Body of pancreas (tissue), 4 donors: Measurements from ENCODE around the gene MTX3. TPM values are rescaled to one million over a fixed set of nuclear protein-coding genes. Genes with fewer than 3 reads are reported as not detected.

ENCODE experiments used
- ATAC-seq: fragments of 150-250 bp; one replicate; pipeline ENCODE4 v1.9.1; 2016
- DNase-seq, 4 donors: peaks; one replicate each; pipeline ENCODE4 v3.0.0-alpha.2; 2019
- H3K27ac ChIP-seq, 4 donors: fragments of 200-600 bp; sonication (generic); 1 replicate in 3 of 4; 2 replicates in 1 of 4; pipeline versions ENCODE4 v1.5.1 to v1.6.1; 2016 to 2019; ENCODE audit warnings: mild to moderate bottlenecking in 1 of 4, mixed read lengths in 1 of 4, moderate library complexity in 1 of 4
- H3K27me3 ChIP-seq, 2 donors: fragments of 200-600 bp; sonication (generic); one replicate each; pipeline ENCODE4 v1.6.0; 2016; ENCODE audit warnings: mild to moderate bottlenecking in 1 of 2
- H3K36me3 ChIP-seq, 2 donors: fragments of 200-600 bp; sonication (generic); replicated peaks in 1 of 2; 2 replicates each; pipeline ENCODE4 v1.5.1; 2016; ENCODE audit warnings: low read depth in 2 of 2; ENCODE audit not compliant: insufficient read depth in 1 of 2
- H3K4me1 ChIP-seq: fragments of 200-600 bp; sonication (generic); one replicate; pipeline ENCODE4 v1.6.0; 2016
- H3K4me3 ChIP-seq, 2 donors: fragments of 200-600 bp; sonication (generic); 1 replicate in 1 of 2; 2 replicates in 1 of 2; pipeline ENCODE4 v1.5.1; 2016 to 2019
- H3K9me3 ChIP-seq, 3 donors: fragments of 200-600 bp; sonication (generic); 1 replicate in 2 of 3; 2 replicates in 1 of 3; pipeline ENCODE4 v1.5.1; 2016
- POLR2A ChIP-seq, 3 donors: fragments of 450-650 bp; IDR thresholded peaks; one replicate each; pipeline ENCODE4 v1.6.1; 2016; ENCODE audit warnings: antibody characterized with exemption in 3 of 3, mild to moderate bottlenecking in 2 of 3
- WGBS, 2 donors: methylation state at CpG; one replicate each; pipeline ENCODE4 v1.1.5; 2017; 5-methylcytosine and 5-hydroxymethylcytosine counted together
- intact Hi-C: fragments of 100-400 bp; cut with DNase I; formaldehyde crosslinking; loops from one replicate; pipeline ENCODE4 v1.15.1; 2023
- total RNA-seq, 2 donors: library from RNA; depleted of rRNA; stranded (reverse); fragments of >200 nt; gene quantifications; one replicate each; pipeline ENCODE4 v1.1.0, GENCODE V29; 2016
- TF ChIP-seq, protein P1 (sequence below), 7 experiments: fragments of 450-650 bp in 4 of 7; fragments of 200-600 bp in 3 of 7; sonication (generic) in 3 of 7; IDR thresholded peaks; one replicate each; pipeline ENCODE4 v1.5.1; 2016 to 2019; ENCODE audit warnings: antibody characterized with exemption in 7 of 7

Gene MTX3
- total RNA-seq, 2 donors from 2014 or later, result 5.6 to 9.1 TPM

DNA sequence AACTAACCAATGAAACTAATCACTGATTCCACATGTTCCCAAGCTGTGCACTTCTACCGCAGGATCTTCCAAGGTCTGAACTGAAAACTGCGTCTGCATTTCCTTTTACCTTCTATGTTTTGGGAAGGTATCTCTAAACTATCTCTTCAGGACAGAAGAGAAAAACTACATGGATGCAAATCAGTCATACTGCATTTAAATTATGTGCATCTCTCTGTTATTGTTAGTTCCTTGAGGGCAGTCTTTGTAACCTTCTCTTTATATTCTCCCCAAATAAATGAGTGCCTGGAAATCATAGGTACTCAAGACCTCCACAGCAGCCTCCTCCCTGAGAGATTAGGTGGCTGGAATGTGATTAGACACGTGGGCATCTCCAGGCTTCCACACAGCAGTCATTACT, 17.1 kb downstream of the MTX3 start:
- Histone ChIP-seq H3K4me3 (no peak overlapping the region), H3K4me1 (no peaks in the 10 kb centered on the region), H3K36me3 (peaks cover 0 to 2% of the 10 kb centered on the region in 2 donors), H3K27me3 (no peaks in the 10 kb centered on the region), H3K9me3 (no peaks in the 10 kb centered on the region), H3K27ac (no peak overlapping the region)
- DNase-seq (no peak), ATAC-seq (no peak)
- WGBS, 2 donors, result 69 to 72% methylated on average over 3 of the region's 3 CpGs
- TF ChIP-seq, protein P1, sequence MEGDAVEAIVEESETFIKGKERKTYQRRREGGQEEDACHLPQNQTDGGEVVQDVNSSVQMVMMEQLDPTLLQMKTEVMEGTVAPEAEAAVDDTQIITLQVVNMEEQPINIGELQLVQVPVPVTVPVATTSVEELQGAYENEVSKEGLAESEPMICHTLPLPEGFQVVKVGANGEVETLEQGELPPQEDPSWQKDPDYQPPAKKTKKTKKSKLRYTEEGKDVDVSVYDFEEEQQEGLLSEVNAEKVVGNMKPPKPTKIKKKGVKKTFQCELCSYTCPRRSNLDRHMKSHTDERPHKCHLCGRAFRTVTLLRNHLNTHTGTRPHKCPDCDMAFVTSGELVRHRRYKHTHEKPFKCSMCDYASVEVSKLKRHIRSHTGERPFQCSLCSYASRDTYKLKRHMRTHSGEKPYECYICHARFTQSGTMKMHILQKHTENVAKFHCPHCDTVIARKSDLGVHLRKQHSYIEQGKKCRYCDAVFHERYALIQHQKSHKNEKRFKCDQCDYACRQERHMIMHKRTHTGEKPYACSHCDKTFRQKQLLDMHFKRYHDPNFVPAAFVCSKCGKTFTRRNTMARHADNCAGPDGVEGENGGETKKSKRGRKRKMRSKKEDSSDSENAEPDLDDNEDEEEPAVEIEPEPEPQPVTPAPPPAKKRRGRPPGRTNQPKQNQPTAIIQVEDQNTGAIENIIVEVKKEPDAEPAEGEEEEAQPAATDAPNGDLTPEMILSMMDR (IDR thresholded peaks at IDR 0.05), result no peak
- no peak for TF ChIP-seq POLR2A (IDR thresholded peaks at IDR 0.05)
- intact Hi-C loops, result no loop called here

DNA sequence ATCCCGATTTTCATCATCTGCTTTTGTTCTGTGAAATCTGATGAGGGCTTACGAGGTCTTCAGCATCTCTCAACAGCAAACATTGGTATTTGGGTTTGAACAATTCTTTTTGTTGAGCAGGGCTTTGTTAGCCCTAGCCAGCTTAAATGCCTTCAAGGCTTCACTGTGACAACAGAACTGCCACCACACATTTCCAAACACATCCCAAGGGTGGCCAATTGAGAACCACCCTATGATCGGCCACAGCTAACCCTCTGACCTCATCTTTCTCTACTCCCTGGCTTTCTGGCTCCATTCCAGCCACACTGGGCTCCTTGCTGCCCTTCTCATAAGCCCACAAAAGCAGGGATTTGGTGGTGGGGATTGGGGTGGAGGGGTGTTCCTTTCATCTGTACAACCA, 17.6 kb downstream of the MTX3 start:
- peak in 1 of 4 donors; percentile 13 for DNase-seq
- H3K27me3 ChIP-seq, result no peaks in the 10 kb centered on the region
- no peaks in the 10 kb centered on the region for H3K4me1 ChIP-seq
- H3K36me3 ChIP-seq, result peaks cover 0 to 2% of the 10 kb centered on the region in 2 donors
- no peaks in the 10 kb centered on the region for H3K9me3 ChIP-seq
- 43 to 54% methylated on average over 3 of the region's 3 CpGs for WGBS, 2 donors
- H3K4me3 ChIP-seq, result no peak overlapping the region
- no peak for ATAC-seq
- no peak overlapping the region for H3K27ac ChIP-seq
- intact Hi-C loops, result no loop called here
- TF ChIP-seq POLR2A (IDR thresholded peaks at IDR 0.05), result no peak
- TF ChIP-seq, protein P1 (IDR thresholded peaks at IDR 0.05), result no peak

DNA sequence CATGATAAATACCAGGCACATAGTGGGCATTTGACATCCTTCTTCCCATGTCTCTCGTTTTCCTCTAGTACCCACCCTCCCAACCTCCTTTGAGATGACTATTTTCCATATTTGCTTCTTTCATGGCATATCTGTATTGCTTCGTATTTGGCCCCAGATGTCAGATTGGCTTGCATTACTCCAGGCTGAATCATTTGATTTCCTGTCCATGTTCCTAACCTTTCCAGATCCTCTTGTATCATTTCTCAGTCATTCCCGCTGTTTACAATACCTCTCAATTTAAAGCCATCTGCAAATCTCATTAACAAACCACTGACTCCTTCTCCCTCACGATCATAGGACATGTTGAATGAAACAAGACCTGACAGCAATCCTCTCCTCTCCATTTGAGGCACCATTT, 19.9 kb downstream of the MTX3 start:
- no peak for ATAC-seq
- no peaks in the 10 kb centered on the region for H3K27me3 ChIP-seq
- no peaks in the 10 kb centered on the region for H3K9me3 ChIP-seq
- no peak for DNase-seq
- no peak for TF ChIP-seq POLR2A (IDR thresholded peaks at IDR 0.05)
- H3K4me3 ChIP-seq, result no peak overlapping the region
- H3K27ac ChIP-seq, result no peak overlapping the region
- H3K36me3 ChIP-seq, result no peaks in the 10 kb centered on the region
- no peaks in the 10 kb centered on the region for H3K4me1 ChIP-seq
- 66 to 72% methylated on average over 4 of the region's 4 CpGs for WGBS, 2 donors
- intact Hi-C loops, result no loop called here

DNA sequence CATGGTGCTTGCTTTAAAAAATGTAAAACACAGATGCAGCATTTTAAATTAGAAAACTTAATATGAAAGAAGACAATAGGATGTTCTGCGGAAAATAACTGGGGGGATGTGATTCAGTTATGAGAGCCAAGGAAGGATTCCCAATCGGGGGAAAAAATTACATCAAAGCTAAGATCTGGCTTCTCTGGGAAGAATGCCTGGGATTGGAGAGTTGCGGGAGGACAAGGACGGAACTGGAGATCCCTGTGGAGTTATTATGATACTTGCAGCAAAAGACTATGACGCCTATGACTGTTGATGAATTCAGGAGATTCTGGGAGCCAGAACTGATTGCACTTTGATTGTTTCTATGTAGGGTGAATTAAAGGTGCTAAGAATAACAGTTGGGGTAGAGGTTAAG, 24.6 kb downstream of the MTX3 start:
- ATAC-seq (no peak), DNase-seq (no peak)
- intact Hi-C loops, result no loop called here
- TF ChIP-seq POLR2A (IDR thresholded peaks at IDR 0.05), result no peak
- TF ChIP-seq, protein P1 (IDR thresholded peaks at IDR 0.05), result no peak
- Histone ChIP-seq H3K4me1 (no peaks in the 10 kb centered on the region), H3K36me3 (no peaks in the 10 kb centered on the region), H3K27ac (no peak overlapping the region), H3K9me3 (no peaks in the 10 kb centered on the region), H3K27me3 (no peaks in the 10 kb centered on the region), H3K4me3 (no peak overlapping the region)
- WGBS, 2 donors, result 76 to 80% methylated on average over 5 of the region's 5 CpGs

DNA sequence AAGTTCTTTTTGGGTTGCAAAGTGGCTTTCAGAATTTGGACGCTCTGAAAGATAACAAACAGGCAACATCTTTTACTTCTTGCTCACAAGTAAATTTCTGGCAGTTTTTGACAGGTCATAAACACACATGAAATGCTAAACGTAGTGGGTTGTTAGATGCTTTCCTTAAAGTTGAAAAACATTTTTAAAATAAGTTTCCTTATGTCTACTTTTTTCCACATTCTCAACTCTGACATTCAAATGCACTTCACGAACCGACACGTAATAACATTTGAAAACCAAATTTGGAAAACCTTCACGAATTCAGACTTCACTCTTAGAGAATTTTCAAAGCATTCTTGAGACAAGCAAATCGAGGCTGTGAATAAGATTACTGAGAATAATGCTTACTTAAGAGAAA, 26.9 kb downstream of the MTX3 start:
- H3K4me1 ChIP-seq, result no peaks in the 10 kb centered on the region
- WGBS, 2 donors, result 58 to 62% methylated on average over 7 of the region's 7 CpGs
- ATAC-seq (no peak), DNase-seq (no peak)
- TF ChIP-seq, protein P1 (IDR thresholded peaks at IDR 0.05), result no peak
- no peak for TF ChIP-seq POLR2A (IDR thresholded peaks at IDR 0.05)
- H3K9me3 ChIP-seq, result no peaks in the 10 kb centered on the region
- intact Hi-C loops, result no loop called here
- H3K4me3 ChIP-seq, result no peak overlapping the region
- H3K27ac ChIP-seq, result no peak overlapping the region
- no peaks in the 10 kb centered on the region for H3K27me3 ChIP-seq
- no peaks in the 10 kb centered on the region for H3K36me3 ChIP-seq
